Measurements from ENCODE around the gene CARD11. TPM values are rescaled to one million over a fixed set of nuclear protein-coding genes. Genes with fewer than 3 reads are reported as not detected.

CARD11 gene
- polyA plus RNA-seq, 1 experiment, result 1.2 TPM

GRCh38 chr7:2926896-2927405, 116.7 kb downstream of the CARD11 start:
- Histone ChIP-seq H3K9me3 (ENCODE audit: control insufficient read depth, insufficient read depth, low read length) (no peaks in the 10 kb centered on the region; the same call in 1 of the 2 replicates), H3K27me3 (ENCODE audit: control insufficient read depth, insufficient read depth, low read length) (peaks cover 23% of the 10 kb centered on the region), H3K4me3 (ENCODE audit: low read depth, low read length) (no peak overlapping the region), H3K27ac (ENCODE audit: low read depth, low read length) (no peak overlapping the region)
- POLR2A ChIA-PET, result no interaction called here
- no peak for DNase-seq (ENCODE audit: low read depth, low spot score)
- CTCF ChIA-PET, result no interaction called here
- no peak for TF ChIP-seq CTCF (IDR thresholded peaks at IDR 0.05; ENCODE audit: low read depth, low read length)

- Histone ChIP-seq H3K9me3 (ENCODE audit: control insufficient read depth, insufficient read depth, low read length) (no peaks in the 10 kb centered on the region; the same call in 1 of the 2 replicates), H3K27ac (ENCODE audit: low read depth, low read length) (no peak overlapping the region), H3K4me3 (ENCODE audit: low read depth, low read length) (no peak overlapping the region), H3K27me3 (ENCODE audit: control insufficient read depth, insufficient read depth, low read length) (peaks cover 23% of the 10 kb centered on the region)
- TF ChIP-seq CTCF (IDR thresholded peaks at IDR 0.05; ENCODE audit: low read depth, low read length), result no peak
- DNase-seq (ENCODE audit: low read depth, low spot score), result no peak
- ChIA-PET CTCF (no interaction called here), POLR2A (no interaction called here)
Observed at GRCh38 chr7:2926120-2926895, 117.4 kb downstream of the CARD11 start.

GRCh38 chr7:2924866-2925840, 118.5 kb downstream of the CARD11 start:
- POLR2A ChIA-PET, result no interaction called here
- no peak for DNase-seq (ENCODE audit: low read depth, low spot score)
- Histone ChIP-seq H3K9me3 (ENCODE audit: control insufficient read depth, insufficient read depth, low read length) (no peaks in the 10 kb centered on the region; the same call in 1 of the 2 replicates), H3K4me3 (ENCODE audit: low read depth, low read length) (no peak overlapping the region), H3K27ac (ENCODE audit: low read depth, low read length) (peak overlapping the region; percentile 2), H3K27me3 (ENCODE audit: control insufficient read depth, insufficient read depth, low read length) (peaks cover 27% of the 10 kb centered on the region)
- CTCF ChIA-PET, result interaction anchor here (1.1 kb wide), 1 partner anchor 9 kb away, joined by 3 read pairs; no protein-coding TSS in a partner anchor
- no peak for TF ChIP-seq CTCF (IDR thresholded peaks at IDR 0.05; ENCODE audit: low read depth, low read length)

- ChIA-PET CTCF (interaction anchor here (1.1 kb wide), 1 partner anchor 10 kb away, joined by 3 read pairs; no protein-coding TSS in a partner anchor), POLR2A (no interaction called here)
Observed at GRCh38 chr7:2923886-2924574, 119.6 kb downstream of the CARD11 start.

More at GRCh38 chr7:2923886-2924574, 119.6 kb downstream of the CARD11 start:
- Histone ChIP-seq H3K27me3 (ENCODE audit: control insufficient read depth, insufficient read depth, low read length) (peaks cover 25% of the 10 kb centered on the region), H3K9me3 (ENCODE audit: control insufficient read depth, insufficient read depth, low read length) (no peaks in the 10 kb centered on the region; the same call in none of the 2 replicates), H3K27ac (ENCODE audit: low read depth, low read length) (no peak overlapping the region), H3K4me3 (ENCODE audit: low read depth, low read length) (no peak overlapping the region)
- no peak for TF ChIP-seq CTCF (IDR thresholded peaks at IDR 0.05; ENCODE audit: low read depth, low read length)
- DNase-seq (ENCODE audit: low read depth, low spot score), result no peak
